PC-3 (cell line): Measurements from ENCODE around the gene SNX13.

Source experiments
- CTCF ChIP-seq: fragments of 300-600 bp; sonication (generic); conservative IDR thresholded peaks from 2 replicates; pipeline ENCODE4 v1.5.1; 2017; ENCODE audit warnings: antibody characterized with exemption, low read depth, mild to moderate bottlenecking, low read length
- EZH2 ChIP-seq: fragments of 300-600 bp; sonication (generic); IDR thresholded peaks from one replicate; pipeline ENCODE4 v1.6.1; 2017; ENCODE audit warnings: antibody characterized with exemption, mild to moderate bottlenecking, low read length; ENCODE audit not compliant: unreplicated experiment

GRCh38 chr7:17879075-17879661 is 61.1 kb downstream of the SNX13 start:
- TF ChIP-seq CTCF (no peak), EZH2 (no peak)
